ENCODE results near the gene YIPF5. TPM values are rescaled to one million over a fixed set of nuclear protein-coding genes. Genes with fewer than 3 reads are reported as not detected.

YIPF5 gene
- total RNA-seq, 1 donor from 2014 or later = 18.2 TPM

- no peak for DNase-seq (ENCODE audit: extremely low spot score in 2 of 2)
- TF ChIP-seq, protein P1, sequence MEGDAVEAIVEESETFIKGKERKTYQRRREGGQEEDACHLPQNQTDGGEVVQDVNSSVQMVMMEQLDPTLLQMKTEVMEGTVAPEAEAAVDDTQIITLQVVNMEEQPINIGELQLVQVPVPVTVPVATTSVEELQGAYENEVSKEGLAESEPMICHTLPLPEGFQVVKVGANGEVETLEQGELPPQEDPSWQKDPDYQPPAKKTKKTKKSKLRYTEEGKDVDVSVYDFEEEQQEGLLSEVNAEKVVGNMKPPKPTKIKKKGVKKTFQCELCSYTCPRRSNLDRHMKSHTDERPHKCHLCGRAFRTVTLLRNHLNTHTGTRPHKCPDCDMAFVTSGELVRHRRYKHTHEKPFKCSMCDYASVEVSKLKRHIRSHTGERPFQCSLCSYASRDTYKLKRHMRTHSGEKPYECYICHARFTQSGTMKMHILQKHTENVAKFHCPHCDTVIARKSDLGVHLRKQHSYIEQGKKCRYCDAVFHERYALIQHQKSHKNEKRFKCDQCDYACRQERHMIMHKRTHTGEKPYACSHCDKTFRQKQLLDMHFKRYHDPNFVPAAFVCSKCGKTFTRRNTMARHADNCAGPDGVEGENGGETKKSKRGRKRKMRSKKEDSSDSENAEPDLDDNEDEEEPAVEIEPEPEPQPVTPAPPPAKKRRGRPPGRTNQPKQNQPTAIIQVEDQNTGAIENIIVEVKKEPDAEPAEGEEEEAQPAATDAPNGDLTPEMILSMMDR (IDR thresholded peaks at IDR 0.05) = no peak
- TF ChIP-seq POLR2A (IDR thresholded peaks at IDR 0.05) = no peak
- no peak for TF ChIP-seq POLR2AphosphoS5 (IDR thresholded peaks at IDR 0.05; ENCODE audit: insufficient read depth in 1 of 2, low read depth in 1 of 2)
- H3K4me1 ChIP-seq = no peaks in the 10 kb centered on the region
- intact Hi-C loops (cut with DNase I) = no loop called here
- no peak overlapping the region for H3K27ac ChIP-seq
- no peak overlapping the region for H3K4me3 ChIP-seq
- H3K36me3 ChIP-seq = no peaks in the 10 kb centered on the region
- no peaks in the 10 kb centered on the region for H3K9me3 ChIP-seq
- no peaks in the 10 kb centered on the region for H3K27me3 ChIP-seq
Observed at GRCh38 chr5:144122081-144122480, 48.4 kb downstream of the YIPF5 start.

DNA sequence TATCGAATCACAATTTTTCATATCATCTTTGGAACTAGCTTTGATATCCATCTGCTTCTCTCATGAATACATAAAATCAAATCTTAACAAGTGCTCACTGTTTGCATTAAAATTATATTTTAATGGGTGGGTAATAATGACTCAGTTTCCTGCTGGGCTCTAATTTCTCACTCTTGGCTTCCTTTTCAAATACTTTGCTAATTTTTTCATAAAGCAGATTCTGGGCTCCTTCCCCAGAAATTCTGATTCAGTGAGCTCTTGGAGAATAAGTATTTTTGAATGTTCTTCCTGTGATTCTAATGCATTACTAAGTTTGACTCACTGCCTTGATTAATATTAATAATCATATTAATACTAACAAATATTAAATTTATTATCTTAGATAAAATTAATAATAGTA, 48.9 kb downstream of the YIPF5 start:
- no peaks in the 10 kb centered on the region for H3K36me3 ChIP-seq
- H3K27me3 ChIP-seq = no peaks in the 10 kb centered on the region
- TF ChIP-seq, protein P1 (IDR thresholded peaks at IDR 0.05) = no peak
- TF ChIP-seq POLR2A (IDR thresholded peaks at IDR 0.05) = no peak
- no peak for TF ChIP-seq POLR2AphosphoS5 (IDR thresholded peaks at IDR 0.05; ENCODE audit: insufficient read depth in 1 of 2, low read depth in 1 of 2)
- no peak for DNase-seq (ENCODE audit: extremely low spot score in 2 of 2)
- H3K27ac ChIP-seq = no peak overlapping the region
- no peak overlapping the region for H3K4me3 ChIP-seq
- intact Hi-C loops (cut with DNase I) = no loop called here
- no peaks in the 10 kb centered on the region for H3K9me3 ChIP-seq
- H3K4me1 ChIP-seq = no peaks in the 10 kb centered on the region

DNA sequence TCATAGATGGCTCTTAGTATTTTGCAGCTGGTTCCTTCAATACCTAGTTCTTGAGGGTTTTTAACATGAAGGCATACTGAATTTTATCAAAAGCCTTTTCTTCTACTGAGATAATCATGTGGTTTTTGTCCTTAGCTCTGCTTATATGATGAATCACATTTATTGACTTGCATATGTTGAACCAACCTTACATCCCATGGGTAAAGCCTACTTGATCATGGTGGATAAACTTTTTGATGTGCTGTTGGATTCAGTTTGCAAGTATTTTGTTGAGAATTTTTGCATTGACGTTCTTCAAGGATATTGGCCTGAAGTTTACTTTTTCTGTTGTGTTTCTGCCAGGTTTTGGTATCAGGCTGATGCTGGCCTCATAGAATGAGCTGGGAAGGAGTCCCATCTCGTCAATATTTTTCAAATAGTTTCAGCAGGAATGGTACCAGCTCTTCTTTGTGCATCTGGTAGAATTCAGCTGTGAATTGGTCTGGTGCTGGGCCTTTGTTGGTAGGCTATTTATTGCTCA, 49.7 kb downstream of the YIPF5 start:
- intact Hi-C loops (cut with DNase I) = no loop called here
- no peak overlapping the region for H3K4me3 ChIP-seq
- TF ChIP-seq POLR2A (IDR thresholded peaks at IDR 0.05) = no peak
- TF ChIP-seq, protein P1 (IDR thresholded peaks at IDR 0.05) = no peak
- no peak for TF ChIP-seq POLR2AphosphoS5 (IDR thresholded peaks at IDR 0.05; ENCODE audit: insufficient read depth in 1 of 2, low read depth in 1 of 2)
- H3K4me1 ChIP-seq = no peaks in the 10 kb centered on the region
- no peaks in the 10 kb centered on the region for H3K9me3 ChIP-seq
- H3K27ac ChIP-seq = no peak overlapping the region
- no peaks in the 10 kb centered on the region for H3K27me3 ChIP-seq
- H3K36me3 ChIP-seq = no peaks in the 10 kb centered on the region
- no peak for DNase-seq (ENCODE audit: extremely low spot score in 2 of 2)

DNA sequence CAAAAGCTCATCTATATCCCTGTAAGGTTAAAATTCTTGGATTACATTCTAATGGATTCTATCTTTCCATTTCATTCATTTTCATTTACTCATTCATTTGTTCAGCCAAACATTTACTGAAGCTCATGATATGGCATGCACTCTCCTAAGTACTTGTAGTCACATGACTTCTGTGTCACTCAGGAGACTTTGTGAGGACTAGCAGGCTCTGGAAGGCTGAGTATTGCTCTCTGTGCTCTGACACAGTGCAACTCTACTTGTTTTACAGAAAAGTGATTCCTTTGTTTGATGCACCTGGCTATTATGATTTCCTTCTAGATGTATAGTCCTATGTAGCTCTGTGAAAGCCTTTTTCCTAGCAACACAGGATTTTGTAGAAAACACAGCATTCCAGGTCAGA, 53.0 kb downstream of the YIPF5 start:
- no peak for DNase-seq (ENCODE audit: extremely low spot score in 2 of 2)
- intact Hi-C loops (cut with DNase I) = no loop called here
- H3K27me3 ChIP-seq = no peaks in the 10 kb centered on the region
- no peak overlapping the region for H3K4me3 ChIP-seq
- no peak overlapping the region for H3K27ac ChIP-seq
- TF ChIP-seq, protein P1 (IDR thresholded peaks at IDR 0.05) = no peak
- TF ChIP-seq POLR2AphosphoS5 (IDR thresholded peaks at IDR 0.05; ENCODE audit: insufficient read depth in 1 of 2, low read depth in 1 of 2) = no peak
- no peak for TF ChIP-seq POLR2A (IDR thresholded peaks at IDR 0.05)
- no peaks in the 10 kb centered on the region for H3K9me3 ChIP-seq
- H3K4me1 ChIP-seq = no peaks in the 10 kb centered on the region
- no peaks in the 10 kb centered on the region for H3K36me3 ChIP-seq

DNA sequence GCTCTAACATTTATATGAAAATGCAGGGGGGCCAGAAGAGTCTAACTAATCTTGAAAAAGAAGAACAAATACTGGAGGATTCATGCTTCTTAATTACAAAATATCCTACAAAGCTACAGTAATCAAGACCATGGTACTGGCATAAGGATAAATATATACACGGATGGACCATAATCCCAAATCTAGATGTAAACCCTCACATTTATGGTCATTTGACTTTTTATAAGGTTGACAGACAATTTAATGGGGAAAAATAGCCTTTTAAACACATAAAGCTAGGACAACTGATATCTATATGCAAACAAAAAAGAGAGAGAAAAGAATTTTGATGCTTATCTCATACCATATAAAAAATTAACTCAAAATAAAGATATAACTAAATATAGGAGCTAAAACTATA, 55.9 kb downstream of the YIPF5 start:
- TF ChIP-seq, protein P1 (IDR thresholded peaks at IDR 0.05) = no peak
- TF ChIP-seq POLR2AphosphoS5 (IDR thresholded peaks at IDR 0.05; ENCODE audit: insufficient read depth in 1 of 2, low read depth in 1 of 2) = no peak
- Histone ChIP-seq H3K4me1 (no peaks in the 10 kb centered on the region), H3K27ac (no peak overlapping the region), H3K9me3 (no peaks in the 10 kb centered on the region), H3K4me3 (no peak overlapping the region), H3K27me3 (no peaks in the 10 kb centered on the region), H3K36me3 (no peaks in the 10 kb centered on the region)
- intact Hi-C loops (cut with DNase I) = no loop called here
- DNase-seq (ENCODE audit: extremely low spot score in 2 of 2) = no peak

Small RNA genes lying within 50 kb of the gene (small RNA-seq; reads per million reads assigned to genes)
- not detected for gene RN7SL87P

Other genes with a start within 250 kb of the YIPF5 start
- 0.25 TPM for gene KCTD16, start 214 bp upstream of the YIPF5 start, total RNA-seq

All from vagina (tissue), 2 donors.